Hepatocyte (in vitro differentiated cells): ENCODE results near the gene PLEKHF1.

Experiments used
- EZH2 ChIP-seq: fragments of 200-600 bp; sonication (generic); IDR thresholded peaks from 2 replicates; pipeline ENCODE4 v1.6.1; 2016; ENCODE audit warnings: antibody characterized with exemption, mild to moderate bottlenecking, borderline replicate concordance
- EZH2phosphoT487 ChIP-seq: fragments of 200-600 bp; sonication (generic); IDR thresholded peaks from one replicate; pipeline ENCODE4 v1.6.1; 2018; ENCODE audit warnings: antibody characterized with exemption, mild to moderate bottlenecking, low read depth, moderate library complexity; ENCODE audit not compliant: unreplicated experiment, severe bottlenecking
- TF ChIP-seq, protein P1 (sequence below): fragments of 200-600 bp; sonication (generic); IDR thresholded peaks from 2 replicates; pipeline ENCODE4 v1.5.1; 2016; ENCODE audit warnings: antibody characterized with exemption, mild to moderate bottlenecking; ENCODE audit not compliant: poor library complexity

DNA sequence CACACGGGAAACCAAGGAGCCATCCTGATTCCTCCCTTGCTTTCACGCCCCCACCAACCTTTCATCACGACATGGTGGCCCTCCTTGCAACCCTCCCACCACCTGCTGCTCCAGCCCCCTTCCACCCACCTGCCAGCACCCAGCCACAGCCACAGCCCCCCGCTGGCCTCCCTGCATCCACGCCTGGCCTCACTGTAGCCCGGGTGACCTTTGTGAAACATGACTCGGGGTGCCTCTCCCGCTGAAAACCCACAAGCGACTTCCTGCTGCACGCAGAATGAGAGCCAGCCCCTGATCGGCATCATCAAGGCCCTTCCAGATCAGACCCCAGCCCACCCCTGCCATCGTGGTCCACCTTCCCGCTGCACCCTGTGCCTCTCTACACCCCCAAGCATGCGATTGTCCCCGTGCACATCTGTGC lies 44.3 kb upstream of the PLEKHF1 start:
- TF ChIP-seq EZH2 (no peak), EZH2phosphoT487 (no peak)
- TF ChIP-seq, protein P1, sequence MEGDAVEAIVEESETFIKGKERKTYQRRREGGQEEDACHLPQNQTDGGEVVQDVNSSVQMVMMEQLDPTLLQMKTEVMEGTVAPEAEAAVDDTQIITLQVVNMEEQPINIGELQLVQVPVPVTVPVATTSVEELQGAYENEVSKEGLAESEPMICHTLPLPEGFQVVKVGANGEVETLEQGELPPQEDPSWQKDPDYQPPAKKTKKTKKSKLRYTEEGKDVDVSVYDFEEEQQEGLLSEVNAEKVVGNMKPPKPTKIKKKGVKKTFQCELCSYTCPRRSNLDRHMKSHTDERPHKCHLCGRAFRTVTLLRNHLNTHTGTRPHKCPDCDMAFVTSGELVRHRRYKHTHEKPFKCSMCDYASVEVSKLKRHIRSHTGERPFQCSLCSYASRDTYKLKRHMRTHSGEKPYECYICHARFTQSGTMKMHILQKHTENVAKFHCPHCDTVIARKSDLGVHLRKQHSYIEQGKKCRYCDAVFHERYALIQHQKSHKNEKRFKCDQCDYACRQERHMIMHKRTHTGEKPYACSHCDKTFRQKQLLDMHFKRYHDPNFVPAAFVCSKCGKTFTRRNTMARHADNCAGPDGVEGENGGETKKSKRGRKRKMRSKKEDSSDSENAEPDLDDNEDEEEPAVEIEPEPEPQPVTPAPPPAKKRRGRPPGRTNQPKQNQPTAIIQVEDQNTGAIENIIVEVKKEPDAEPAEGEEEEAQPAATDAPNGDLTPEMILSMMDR: no peak
